Activated CD8-positive, alpha-beta T cell treated with anti-CD3 and anti-CD28 coated beads for 36 hours (primary cell): Measurements from ENCODE around the gene TPM1. TPM values are rescaled to one million over a fixed set of nuclear protein-coding genes. Genes with fewer than 3 reads are reported as not detected.

Source experiments
- ATAC-seq: fragments of 200-7000 bp; cut with Tn5 transposase; one replicate; pipeline ENCODE4 v1.10.0; 2021; ENCODE audit warnings: mild to moderate bottlenecking, moderate library complexity
- CTCF ChIA-PET: fragments of 350-600 bp; sonication (Branson Sonifier 250); formaldehyde crosslinking; loops from one replicate; lab custom pipeline; 2021; ENCODE audit warnings: antibody characterized with exemption; lab: Charles Lee
- POLR2A ChIA-PET: fragments of 350-600 bp; sonication (Branson Sonifier 250); formaldehyde crosslinking; loops from one replicate; lab custom pipeline; 2021; ENCODE audit warnings: antibody characterized with exemption; lab: Charles Lee
- DNase-seq: peaks from one replicate; pipeline ENCODE4 v3.0.0-alpha.2; 2020
- H3K27ac Mint-ChIP-seq: one replicate; pipeline ENCODE4 v1.8.0; 2021; ENCODE audit warnings: mild to moderate bottlenecking, mixed read lengths
- H3K27me3 Mint-ChIP-seq: one replicate; pipeline ENCODE4 v1.8.0; 2021; ENCODE audit warnings: mixed read lengths
- H3K36me3 Mint-ChIP-seq: one replicate; pipeline ENCODE4 v1.8.0; 2021; ENCODE audit warnings: low read depth, mixed read lengths
- H3K4me1 Mint-ChIP-seq: one replicate; pipeline ENCODE4 v1.8.0; 2021; ENCODE audit warnings: low read depth, mixed read lengths
- H3K4me3 Mint-ChIP-seq: one replicate; pipeline ENCODE4 v1.8.0; 2021; ENCODE audit warnings: mild to moderate bottlenecking, moderate library complexity, mixed read lengths
- H3K9me3 Mint-ChIP-seq: one replicate; pipeline ENCODE4 v1.8.0; 2021; ENCODE audit warnings: mixed read lengths
- CTCF ChIP-seq: fragments of 200-600 bp; IDR thresholded peaks from one replicate; pipeline ENCODE4 v1.8.0; 2022; ENCODE audit warnings: antibody characterized with exemption, mild to moderate bottlenecking
- intact Hi-C: fragments of 100-400 bp; cut with micrococcal nuclease; formaldehyde crosslinking; loops from one replicate; pipeline ENCODE4 v1.10.0; 2022
- total RNA-seq, 2 experiments: library from RNA; stranded (reverse); gene quantifications; one replicate each; pipeline ENCODE4 v1.2.3, GENCODE V29; 2021

The TPM1 gene
- total RNA-seq, 2 experiments from 2014 or later, result 6.0 to 6.3 TPM

- TF ChIP-seq CTCF, result no peak
- Mint-ChIP-seq H3K27me3 (peaks cover 59% of the 10 kb centered on the region), H3K9me3 (no peaks in the 10 kb centered on the region), H3K27ac (no peak overlapping the region), H3K36me3 (no peaks in the 10 kb centered on the region), H3K4me1 (peaks cover 6% of the 10 kb centered on the region), H3K4me3 (no peak overlapping the region)
- ChIA-PET CTCF (interaction anchor here (1.5 to 6.7 kb wide), 2 partner anchors 48 to 198 kb away, joined by 5 to 123 read pairs; no protein-coding TSS in a partner anchor), POLR2A (no interaction called here)
- ATAC-seq (no peak), DNase-seq (no peak)
- intact Hi-C loops, result no loop called here
Observed at GRCh38 chr15:63044077-63044644, 1.6 kb downstream of the TPM1 start.

GRCh38 chr15:63044645-63045464 is 2.3 kb downstream of the TPM1 start:
- CTCF ChIA-PET, result interaction anchor here (1.5 to 6.7 kb wide), 3 partner anchors 12 to 198 kb away, joined by 4 to 123 read pairs (median 5); no protein-coding TSS in a partner anchor
- DNase-seq (no peak), ATAC-seq (no peak)

GRCh38 chr15:63045465-63045840 is 2.9 kb downstream of the TPM1 start:
- peaks cover 54% of the 10 kb centered on the region for H3K27me3 Mint-ChIP-seq

More at GRCh38 chr15:63044645-63045464, 2.3 kb downstream of the TPM1 start:
- Mint-ChIP-seq H3K9me3 (no peaks in the 10 kb centered on the region), H3K36me3 (no peaks in the 10 kb centered on the region), H3K27ac (no peak overlapping the region), H3K4me3 (no peak overlapping the region), H3K27me3 (peaks cover 58% of the 10 kb centered on the region), H3K4me1 (peaks cover 10% of the 10 kb centered on the region)
- TF ChIP-seq CTCF, result no peak
- intact Hi-C loops, result loop anchor here (5.0 kb wide), 2 partner anchors 47 to 357 kb away; no protein-coding TSS in a partner anchor
- POLR2A ChIA-PET, result no interaction called here

GRCh38 chr15:63045879-63046278 is 3.3 kb downstream of the TPM1 start:
- POLR2A ChIA-PET, result no interaction called here
- no peak for ATAC-seq
- Mint-ChIP-seq H3K36me3 (no peaks in the 10 kb centered on the region), H3K27me3 (peaks cover 52% of the 10 kb centered on the region), H3K9me3 (no peaks in the 10 kb centered on the region), H3K27ac (no peak overlapping the region), H3K4me1 (peaks cover 10% of the 10 kb centered on the region), H3K4me3 (no peak overlapping the region)
- intact Hi-C loops, result loop anchor here (5.0 kb wide), 2 partner anchors 46 to 356 kb away; no protein-coding TSS in a partner anchor
- DNase-seq, result no peak
- no peak for TF ChIP-seq CTCF
- CTCF ChIA-PET, result interaction anchor here (2.0 to 6.7 kb wide), 3 partner anchors 11 to 46 kb away, joined by 4 to 123 read pairs (median 43); no protein-coding TSS in a partner anchor

More at GRCh38 chr15:63045465-63045840, 2.9 kb downstream of the TPM1 start:
- Mint-ChIP-seq H3K27ac (no peak overlapping the region), H3K4me1 (peaks cover 10% of the 10 kb centered on the region), H3K36me3 (no peaks in the 10 kb centered on the region), H3K9me3 (no peaks in the 10 kb centered on the region), H3K4me3 (no peak overlapping the region)
- DNase-seq (no peak), ATAC-seq (no peak)
- ChIA-PET POLR2A (no interaction called here), CTCF (interaction anchor here (1.5 to 6.7 kb wide), 3 partner anchors 11 to 199 kb away, joined by 4 to 123 read pairs (median 5); no protein-coding TSS in a partner anchor)
- TF ChIP-seq CTCF, result no peak
- intact Hi-C loops, result loop anchor here (5.0 kb wide), 2 partner anchors 47 to 357 kb away; no protein-coding TSS in a partner anchor
